ENCODE results near the gene QKI.

QKI gene

GRCh38 chr6:163490826-163491577, 76.5 kb downstream of the QKI start:
- no peak for DNase-seq

- DNase-seq, result no peak
Measured at GRCh38 chr6:163491737-163492300, 77.3 kb downstream of the QKI start.

GRCh38 chr6:163494279-163494727, 79.8 kb downstream of the QKI start:
- DNase-seq, result no peak

- DNase-seq, result no peak
Measured at GRCh38 chr6:163496205-163496604, 81.7 kb downstream of the QKI start.

GRCh38 chr6:163500105-163500504, 85.6 kb downstream of the QKI start:
- no peak for DNase-seq

- no peak for DNase-seq
Measured at GRCh38 chr6:163501026-163501425, 86.5 kb downstream of the QKI start.

GRCh38 chr6:163501439-163501838, 86.9 kb downstream of the QKI start:
- DNase-seq, result no peak

- DNase-seq, result no peak
Measured at GRCh38 chr6:163504984-163505640, 90.6 kb downstream of the QKI start.

GRCh38 chr6:163507965-163508364, 93.4 kb downstream of the QKI start:
- no peak for DNase-seq

- DNase-seq, result no peak
Measured at GRCh38 chr6:163513003-163513402, 98.5 kb downstream of the QKI start.

- DNase-seq, result no peak
Measured at GRCh38 chr6:163513570-163514166, 99.2 kb downstream of the QKI start.

- no peak for DNase-seq
Measured at GRCh38 chr6:163516908-163517307, 102.4 kb downstream of the QKI start.

GRCh38 chr6:163520956-163521355, 106.4 kb downstream of the QKI start:
- DNase-seq, result no peak

- DNase-seq, result no peak
Measured at GRCh38 chr6:163522033-163522432, 107.5 kb downstream of the QKI start.

GRCh38 chr6:163525926-163526325, 111.4 kb downstream of the QKI start:
- no peak for DNase-seq

- DNase-seq, result no peak
Measured at GRCh38 chr6:163526346-163526745, 111.8 kb downstream of the QKI start.

GRCh38 chr6:163527291-163527690, 112.8 kb downstream of the QKI start:
- no peak for DNase-seq

- no peak for DNase-seq
Measured at GRCh38 chr6:163529605-163530004, 115.1 kb downstream of the QKI start.

GRCh38 chr6:163530406-163530805, 115.9 kb downstream of the QKI start:
- DNase-seq, result no peak

- DNase-seq, result no peak
Measured at GRCh38 chr6:163531122-163531521, 116.6 kb downstream of the QKI start.

GRCh38 chr6:163532526-163533078, 118.1 kb downstream of the QKI start:
- DNase-seq, result no peak

GRCh38 chr6:163533443-163533842, 118.9 kb downstream of the QKI start:
- no peak for DNase-seq

- no peak for DNase-seq
Measured at GRCh38 chr6:163536770-163537169, 122.3 kb downstream of the QKI start.
